NOMO-1 treated with dmso at 0.1 percent for 144 hours (cell line): ENCODE data around the gene FIGN.

Experiments used
- DNase-seq: peaks from one replicate; lab custom pipeline; 2025; ENCODE audit not compliant: unreplicated experiment; lab: John Stamatoyannopoulos, UW

Gene FIGN

DNA sequence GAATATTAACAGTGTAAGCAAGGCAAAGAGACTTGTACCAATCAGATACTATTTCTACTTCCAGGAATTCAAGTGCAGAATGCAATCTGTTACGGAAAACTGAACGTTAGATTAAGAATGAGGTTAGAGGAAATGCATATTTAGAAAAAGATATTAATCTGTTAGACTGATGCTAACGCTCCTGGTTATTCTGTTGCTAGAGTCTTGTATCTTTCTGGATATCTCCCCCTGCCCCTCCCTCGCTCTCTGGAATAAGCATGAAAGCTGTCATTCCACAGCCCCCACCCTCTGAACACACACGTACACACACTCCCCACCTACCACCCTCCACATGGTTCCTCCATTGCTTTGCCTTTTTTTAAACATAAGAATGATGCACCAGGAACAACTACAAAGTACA, 24.1 kb downstream of the FIGN start:
- DNase-seq: no peak

DNA sequence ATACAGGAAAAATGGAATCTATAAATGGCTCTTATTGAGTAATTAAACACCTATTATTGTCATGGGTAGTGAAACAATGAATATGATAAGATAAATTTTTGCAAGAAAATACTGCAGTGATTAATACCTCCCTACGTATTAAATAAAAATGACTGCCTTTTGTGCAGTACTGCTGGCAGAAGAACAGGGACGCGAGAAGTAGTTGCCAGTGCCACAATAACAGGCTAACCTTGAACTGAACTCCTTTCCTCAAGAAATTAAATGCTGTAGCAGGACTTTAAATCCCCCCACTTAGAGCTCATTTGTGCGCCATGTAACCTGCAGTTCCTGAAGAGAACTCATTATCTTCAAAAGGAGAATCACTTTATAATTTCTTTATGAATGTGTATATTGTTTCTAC, 24.6 kb downstream of the FIGN start:
- DNase-seq: no peak

DNA sequence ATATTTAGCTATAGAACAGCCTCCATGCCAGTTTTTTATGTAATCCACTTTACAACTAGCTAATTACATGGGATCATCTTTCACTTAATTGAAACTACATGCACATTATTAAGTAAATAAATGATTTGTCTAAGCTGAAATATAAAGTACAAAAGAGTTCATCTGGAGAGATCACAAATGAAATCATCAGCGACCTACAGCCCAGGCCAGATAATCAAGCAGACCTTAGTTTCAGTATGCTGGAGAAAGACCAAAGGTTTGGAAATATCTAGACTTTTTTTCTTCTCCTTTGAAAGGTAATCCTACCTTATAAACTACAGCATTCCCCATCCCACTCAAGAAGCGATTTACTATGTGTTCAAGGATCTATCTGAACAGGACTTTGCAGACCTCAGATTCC, 26.5 kb downstream of the FIGN start:
- no peak for DNase-seq

DNA sequence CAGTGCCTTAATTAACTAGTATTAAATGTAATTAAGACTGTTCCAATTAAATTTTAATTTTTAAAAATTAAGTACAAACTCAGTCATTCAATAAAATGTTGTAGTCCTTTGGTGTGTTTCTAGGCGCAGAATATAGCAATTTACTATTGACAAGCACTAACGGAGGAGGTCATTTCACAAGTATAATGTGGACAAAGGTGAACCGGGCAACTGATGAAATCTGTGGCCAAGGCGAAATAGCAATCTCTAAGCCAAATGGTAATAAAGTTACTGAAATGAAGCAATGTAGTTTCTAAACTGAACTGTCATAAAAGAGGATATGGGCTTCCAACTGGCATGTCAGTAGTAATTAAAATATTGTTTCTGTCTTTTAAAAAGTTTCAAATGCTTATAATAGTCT, 27.5 kb downstream of the FIGN start:
- no peak for DNase-seq

- no peak for DNase-seq
Measured at GRCh38 chr2:163703386-163703785, 32.4 kb downstream of the FIGN start.

- no peak for DNase-seq
Measured at GRCh38 chr2:163701399-163702195, 34.2 kb downstream of the FIGN start.

DNA sequence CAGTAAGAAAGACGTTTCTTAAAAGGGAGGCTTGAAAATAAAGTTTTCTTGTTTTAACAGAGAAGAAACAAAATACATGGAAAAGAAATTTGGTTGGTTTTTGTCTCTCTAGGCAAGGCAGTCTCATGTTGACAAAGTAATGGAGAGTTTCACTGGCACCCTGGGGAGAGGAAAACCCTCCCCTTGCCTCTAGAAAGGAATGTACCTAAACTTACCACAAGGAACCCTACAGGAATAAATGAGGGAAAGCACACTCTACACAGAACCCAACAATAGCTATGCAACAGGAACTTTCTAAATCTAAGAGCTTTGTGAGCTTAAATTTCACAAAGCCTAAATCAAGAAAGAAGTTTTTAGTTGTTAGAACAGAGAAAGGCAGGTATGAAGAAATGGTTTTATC, 37.0 kb downstream of the FIGN start:
- DNase-seq: no peak

GRCh38 chr2:163697846-163698637, 37.8 kb downstream of the FIGN start:
- DNase-seq: no peak

GRCh38 chr2:163697429-163697828, 38.4 kb downstream of the FIGN start:
- DNase-seq: no peak

- DNase-seq: no peak
Measured at GRCh38 chr2:163693484-163693883, 42.3 kb downstream of the FIGN start.

GRCh38 chr2:163692611-163693482, 43.0 kb downstream of the FIGN start:
- DNase-seq: no peak

GRCh38 chr2:163692081-163692480, 43.7 kb downstream of the FIGN start:
- DNase-seq: no peak

GRCh38 chr2:163690896-163691295, 44.9 kb downstream of the FIGN start:
- DNase-seq: no peak

- DNase-seq: no peak
Measured at GRCh38 chr2:163687217-163687616, 48.6 kb downstream of the FIGN start.

GRCh38 chr2:163686289-163686688, 49.5 kb downstream of the FIGN start:
- no peak for DNase-seq

DNA sequence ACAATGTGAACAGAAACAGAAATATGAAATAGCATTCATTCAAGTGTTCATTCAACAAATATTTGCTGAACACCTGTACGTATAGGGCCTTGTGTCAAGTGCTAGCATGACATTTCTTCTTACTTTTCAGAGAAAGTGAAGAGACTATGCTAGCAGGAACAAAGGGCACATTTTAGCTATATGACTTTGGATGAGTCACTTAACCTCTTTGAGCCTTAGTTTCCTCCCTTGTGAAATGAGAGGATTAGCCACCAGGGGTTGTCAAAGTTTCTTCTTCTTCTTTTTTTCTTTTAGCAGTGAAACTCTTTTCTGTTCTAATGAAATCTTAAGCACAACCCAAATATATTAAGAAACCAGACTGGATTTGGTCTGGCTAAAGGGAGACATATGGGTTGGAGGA, 53.1 kb downstream of the FIGN start:
- no peak for DNase-seq

GRCh38 chr2:163681745-163682144, 54.1 kb downstream of the FIGN start:
- DNase-seq: no peak

DNA sequence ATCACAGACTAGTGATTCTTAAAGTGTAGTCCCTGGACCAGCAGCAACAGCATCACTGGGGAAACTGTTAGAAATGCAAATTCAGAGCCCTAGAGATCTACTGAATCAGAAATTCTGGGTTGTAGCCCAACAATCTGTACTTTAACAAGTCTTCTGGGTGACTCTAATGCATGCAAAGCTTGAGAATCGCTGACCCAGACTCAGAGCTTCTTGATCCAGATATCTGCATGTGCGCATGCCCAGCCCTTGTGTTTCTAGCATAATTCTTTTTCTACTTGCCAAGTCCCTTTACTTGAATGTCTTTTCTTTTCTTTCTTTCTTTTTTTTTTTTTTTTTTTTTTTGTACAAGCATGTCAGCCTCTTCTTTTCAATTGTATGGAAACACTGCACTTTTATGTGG, 60.4 kb downstream of the FIGN start:
- no peak for DNase-seq

DNA sequence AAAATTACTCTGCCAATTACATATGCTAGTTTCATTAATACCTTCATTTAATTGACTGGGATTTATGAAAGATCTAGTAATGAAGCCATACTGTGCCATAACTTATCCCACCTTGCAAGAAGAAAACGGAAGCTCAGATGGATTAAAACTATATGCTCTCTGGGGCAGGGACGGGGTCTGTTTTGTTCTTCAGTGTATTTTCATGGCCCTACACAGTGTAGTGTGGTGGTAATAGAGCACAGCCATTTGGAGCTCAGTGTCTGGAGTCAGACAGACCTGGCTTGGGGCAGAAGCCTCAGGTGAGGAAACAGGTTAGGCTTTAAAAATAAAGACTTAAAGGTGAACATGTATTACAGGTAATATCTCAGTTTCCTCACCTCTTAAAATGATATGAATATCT, 62.3 kb downstream of the FIGN start:
- no peak for DNase-seq

GRCh38 chr2:163670929-163671328, 64.9 kb downstream of the FIGN start:
- DNase-seq: no peak

DNA sequence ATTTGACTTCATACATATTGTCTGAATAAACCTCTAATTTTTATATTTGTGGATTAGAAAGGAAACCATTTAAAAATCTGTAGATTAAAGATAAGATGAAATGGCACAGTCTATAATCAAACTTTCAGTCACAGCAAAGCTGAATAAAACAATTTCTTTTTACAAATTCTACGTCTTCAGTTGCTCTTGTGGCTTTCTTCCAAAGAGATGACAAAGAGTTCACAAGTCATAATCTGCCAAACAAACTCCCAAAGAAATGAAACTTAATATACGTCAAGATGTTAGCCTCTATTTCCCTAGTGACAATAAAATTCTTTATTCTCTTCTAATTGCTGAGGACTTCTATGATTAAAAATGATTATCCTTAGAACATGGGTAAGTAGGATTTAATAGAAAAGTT, 66.3 kb downstream of the FIGN start:
- DNase-seq: no peak
